ENCODE measurements around the gene VAMP1.
A peak's percentile ranks its signal among the peaks of the same experiment; 100 is the strongest.
"Not testable (repeated sequence)": the region's sequence is repeated elsewhere in the genome, so short reads cannot be mapped to it uniquely, and the experiment has no call there.

The VAMP1 gene

DNA sequence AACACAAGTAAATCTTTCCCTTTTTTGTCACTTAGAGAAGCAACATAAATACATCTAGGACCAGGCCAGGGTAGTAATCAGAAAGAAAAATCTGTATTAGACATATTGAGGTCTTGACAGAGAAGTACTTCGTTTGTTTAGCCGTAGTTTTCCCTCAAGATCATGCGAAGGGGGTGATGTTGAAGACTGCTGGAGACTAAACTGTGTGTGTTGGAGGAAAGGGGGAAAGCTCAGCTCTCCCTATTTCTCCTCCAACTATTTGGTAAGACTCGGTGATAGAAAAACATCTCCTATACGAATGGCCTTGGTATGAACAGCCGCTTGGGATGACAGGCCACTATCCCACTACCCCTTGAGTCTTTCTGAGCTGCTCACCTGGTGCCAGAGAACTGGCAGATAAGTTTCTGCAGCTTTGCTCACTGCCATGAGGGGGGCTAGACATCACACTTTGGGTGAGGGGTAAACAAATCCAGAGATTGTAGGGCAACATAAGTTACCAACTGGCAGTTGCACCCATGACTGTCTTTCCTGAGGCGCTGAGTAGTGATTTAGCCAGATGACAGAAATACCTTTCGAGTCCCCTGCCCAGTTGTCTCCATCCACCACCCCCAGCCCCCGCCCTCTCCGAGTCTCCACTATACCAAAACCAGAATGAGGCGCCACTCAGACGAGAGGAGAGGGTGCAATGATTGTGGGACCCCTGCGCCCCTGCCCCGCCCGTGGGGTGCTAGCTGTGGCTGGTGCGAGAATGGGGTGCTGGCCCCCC lies 685 bp downstream of the VAMP1 start:
- ATAC-seq: peak in 1 of 2 donors; percentile 0

DNA sequence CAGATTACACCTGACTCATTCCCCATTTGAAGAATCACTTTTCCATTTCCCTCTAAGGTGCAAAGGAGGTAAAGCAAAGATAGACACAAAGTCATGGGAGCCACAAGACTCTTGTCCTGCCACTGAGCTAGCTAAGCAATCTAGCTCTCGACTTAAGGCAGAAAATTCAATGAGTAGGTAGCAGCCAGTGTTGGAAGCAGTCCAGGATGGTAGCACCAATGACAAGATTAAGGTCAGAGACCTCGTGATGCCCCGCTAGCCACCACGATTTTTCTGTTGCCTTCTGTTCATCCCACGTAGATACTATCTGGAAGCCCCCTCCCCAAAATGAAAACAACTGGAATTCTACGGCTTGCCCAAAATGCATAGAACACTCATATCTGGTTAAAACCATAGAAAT lies 1.4 kb downstream of the VAMP1 start:
- no peak for ATAC-seq

DNA sequence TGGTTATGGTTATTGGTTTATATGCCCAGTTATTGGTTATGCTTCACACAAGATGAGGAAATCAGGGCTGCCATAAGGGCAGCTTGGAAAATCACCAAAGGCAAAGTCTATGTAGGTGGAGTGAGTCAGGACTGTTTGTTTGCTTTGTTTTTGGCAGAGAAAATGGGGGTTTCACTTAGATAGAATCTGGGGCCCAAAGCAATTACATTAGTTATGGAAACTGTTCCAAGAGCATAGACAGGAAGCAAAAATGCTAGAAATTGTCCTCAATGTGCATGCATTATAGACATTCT lies 2.2 kb downstream of the VAMP1 start:
- no peak for ATAC-seq

DNA sequence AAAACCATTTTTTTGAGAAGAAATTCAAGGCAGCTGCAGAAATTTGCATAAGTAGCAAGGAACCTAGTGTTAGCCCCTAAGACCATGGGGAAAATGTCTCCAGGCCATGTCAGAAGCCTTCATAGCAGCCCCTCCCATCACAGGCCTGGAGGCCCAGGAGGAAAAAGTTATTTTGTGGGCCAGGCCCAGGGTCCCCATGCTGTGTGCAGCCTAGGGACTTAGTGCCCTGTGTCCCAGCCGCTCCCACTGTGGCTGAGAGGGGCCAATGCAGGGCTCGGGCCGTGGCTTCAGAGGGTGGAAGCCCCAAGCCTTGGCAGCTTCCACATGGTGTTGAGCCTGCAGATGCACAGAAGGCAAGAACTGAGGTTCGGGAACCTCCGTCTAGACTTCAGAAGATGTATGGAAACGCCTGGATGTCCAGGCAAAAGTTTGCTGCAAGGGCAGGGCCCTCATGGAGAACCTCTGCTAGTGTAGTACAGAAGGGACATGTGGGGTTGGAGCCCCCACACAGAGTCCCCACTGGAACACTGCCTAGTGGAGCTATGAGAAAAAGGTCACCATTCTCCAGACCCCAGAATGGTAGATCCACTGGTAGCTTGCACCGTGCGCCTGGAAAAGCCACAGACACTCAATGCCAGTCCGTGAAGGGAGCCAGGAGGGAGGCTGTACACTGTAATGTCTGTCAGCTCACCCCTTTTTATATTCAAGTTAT lies 2.8 kb downstream of the VAMP1 start:
- not testable (repeated sequence) for ATAC-seq

DNA sequence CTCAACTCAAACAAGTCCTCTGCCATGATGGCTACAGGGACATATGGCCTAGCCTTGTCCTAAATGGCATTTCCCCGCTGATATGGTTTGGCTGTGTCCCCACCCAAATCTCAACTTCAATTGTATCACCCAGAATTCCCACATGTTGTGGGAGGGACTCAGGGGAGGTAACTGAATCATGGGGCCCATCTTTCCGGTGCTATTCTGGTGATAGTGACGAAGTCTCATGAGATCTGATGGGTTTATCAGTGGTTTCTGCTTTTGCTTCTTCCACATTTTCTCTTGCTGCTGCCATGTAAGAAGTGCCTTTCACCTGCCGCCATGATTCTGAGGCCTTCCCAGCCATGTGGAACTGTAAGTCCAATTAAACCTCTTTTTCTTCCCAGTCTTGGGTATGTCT lies 3.7 kb downstream of the VAMP1 start:
- ATAC-seq: not testable (repeated sequence)

DNA sequence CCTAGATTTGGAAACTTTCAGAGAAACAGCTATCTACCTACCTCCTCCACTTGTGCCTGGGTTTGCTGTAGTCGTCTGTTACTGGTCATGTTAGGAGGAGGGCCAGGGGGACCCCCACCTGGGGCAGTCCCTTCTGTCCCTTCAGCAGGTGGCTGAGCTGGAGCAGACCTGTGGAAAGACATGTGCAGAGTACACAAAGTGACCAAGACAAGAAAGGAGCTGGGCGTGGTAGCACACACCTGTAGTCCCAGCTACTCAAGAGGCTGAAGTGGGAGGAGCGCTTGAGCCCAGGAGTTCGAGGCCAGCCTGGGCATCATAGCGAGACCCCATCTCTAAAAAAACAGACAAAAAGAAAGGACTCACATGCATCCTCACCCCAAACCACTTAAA lies 4.3 kb downstream of the VAMP1 start:
- ATAC-seq: no peak

DNA sequence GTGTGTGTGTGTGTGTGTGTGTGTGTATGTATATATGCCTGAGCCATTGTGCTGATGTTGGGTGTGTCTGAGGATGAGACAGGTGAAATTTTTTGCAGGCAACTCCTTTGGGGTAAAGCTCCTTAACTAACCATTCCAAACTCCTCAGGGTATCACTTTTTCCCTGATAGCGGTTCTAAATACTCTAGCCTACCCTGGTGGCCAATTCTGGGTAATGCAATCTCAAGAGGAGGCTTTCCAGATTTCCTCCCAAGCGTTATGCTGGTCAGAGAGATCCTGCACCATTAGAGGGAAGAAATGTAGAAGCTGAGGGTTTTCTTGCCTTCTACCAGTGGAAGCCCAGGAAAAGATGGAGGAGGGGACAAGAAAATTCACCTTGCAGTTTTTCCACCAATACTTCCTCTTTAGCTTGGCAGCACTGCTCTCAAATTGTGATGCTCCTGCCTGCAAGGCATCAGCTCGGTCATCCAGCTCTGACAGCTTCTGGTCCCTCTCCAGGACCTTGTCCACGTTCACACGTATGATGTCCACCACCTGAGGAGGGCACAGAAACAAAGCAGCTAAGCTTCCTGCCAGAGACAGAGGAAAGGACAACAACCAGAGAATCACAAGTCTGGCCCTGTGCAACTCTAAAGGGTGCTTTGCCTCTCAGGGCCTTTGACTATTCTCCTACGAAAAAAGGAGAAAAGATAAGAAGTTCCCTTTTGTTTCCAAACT lies 4.9 kb downstream of the VAMP1 start:
- no peak for ATAC-seq

DNA sequence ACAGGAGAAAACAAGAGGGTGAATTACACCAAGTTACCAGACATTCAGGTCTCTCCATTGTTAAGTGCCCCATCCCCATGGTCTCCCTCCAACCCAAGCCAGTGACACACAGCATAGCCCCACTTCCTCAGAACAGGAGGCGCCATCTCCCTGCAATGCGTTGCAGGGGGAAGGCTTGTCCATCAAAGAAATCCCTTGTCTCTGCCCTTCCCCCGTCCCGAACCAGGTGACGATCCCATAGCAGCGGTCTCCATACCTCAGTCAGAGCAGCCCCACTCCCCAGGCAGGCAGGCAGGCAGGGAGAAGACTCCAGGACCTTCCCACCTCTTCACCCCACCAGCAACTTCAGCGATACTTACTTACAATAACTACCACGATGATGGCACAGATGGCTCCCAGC lies 5.9 kb downstream of the VAMP1 start:
- ATAC-seq: no peak

DNA sequence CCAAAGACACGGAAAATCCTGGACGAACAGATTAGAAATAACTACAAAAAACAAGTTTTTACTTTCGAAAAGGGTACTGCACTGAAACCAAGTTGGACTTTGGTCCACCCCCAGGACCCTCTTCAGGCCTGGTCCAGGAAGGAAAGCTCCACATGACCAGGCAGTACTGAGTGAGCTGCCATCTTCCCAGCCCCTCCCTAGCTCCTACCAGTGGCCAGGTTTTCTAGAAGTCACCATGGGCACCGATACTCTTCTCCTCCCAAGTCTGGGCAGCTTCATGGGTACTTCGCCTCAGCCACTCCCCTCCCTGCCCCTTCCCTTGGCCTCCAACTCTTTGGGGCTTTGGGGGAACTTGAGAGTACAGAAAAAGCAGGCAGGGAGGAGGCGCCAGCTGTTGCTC lies 6.6 kb downstream of the VAMP1 start:
- no peak for ATAC-seq

DNA sequence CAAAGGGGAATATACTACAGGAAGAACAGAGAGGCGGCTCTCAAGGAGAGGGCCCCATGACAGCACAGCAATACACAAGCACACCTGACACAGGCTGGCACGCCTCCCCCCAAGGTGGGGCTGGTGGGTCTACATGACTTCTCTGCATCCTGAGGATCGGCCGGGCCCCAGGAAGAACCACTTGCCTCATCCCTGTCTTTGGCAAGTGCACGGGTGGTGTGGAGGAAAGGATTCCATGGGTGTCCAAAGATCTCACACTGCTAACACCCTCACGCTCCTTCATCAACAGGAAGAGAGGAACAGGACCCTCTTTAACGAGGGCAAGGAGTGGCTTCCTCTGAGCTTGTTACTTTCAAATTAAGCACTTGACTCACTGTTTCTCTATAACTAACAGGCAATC lies 7.3 kb downstream of the VAMP1 start:
- ATAC-seq: no peak

DNA sequence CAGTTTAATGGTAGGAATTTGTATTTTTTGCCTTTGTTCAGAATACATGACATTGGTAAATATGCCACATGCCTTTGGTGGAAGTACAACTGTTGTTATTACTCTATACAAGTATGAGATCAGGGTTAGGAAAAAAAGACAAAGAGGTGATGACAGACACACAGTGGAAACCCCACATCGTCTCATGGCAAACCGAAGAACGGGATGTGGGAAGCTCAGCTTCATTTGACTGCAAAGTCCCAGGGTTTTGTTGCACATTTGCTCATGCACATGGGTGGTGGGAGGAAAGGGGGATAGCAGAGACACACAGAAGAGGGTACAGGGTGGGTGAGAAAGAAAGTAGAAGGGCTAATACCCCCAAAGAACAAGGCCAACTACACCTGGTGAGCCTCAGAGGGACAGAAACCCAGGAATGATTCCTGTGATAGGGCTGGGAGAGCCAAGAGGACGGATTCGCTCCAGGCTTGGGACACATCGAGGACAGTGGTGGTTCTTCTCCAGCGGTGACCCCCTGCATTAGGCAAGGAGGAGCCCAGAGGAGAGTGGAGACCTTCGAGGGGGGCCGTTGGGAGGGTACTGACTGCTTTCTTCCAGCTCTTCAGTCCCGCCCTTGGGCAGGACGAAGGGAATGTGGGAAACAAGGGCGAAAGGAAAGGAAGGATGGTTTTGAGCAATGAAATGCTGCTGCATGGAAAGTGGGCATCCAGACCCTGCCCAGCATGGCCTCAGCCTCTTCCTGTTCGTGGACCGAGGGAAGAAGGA lies 8.1 kb downstream of the VAMP1 start:
- ATAC-seq: peak; percentile 15 to 18

DNA sequence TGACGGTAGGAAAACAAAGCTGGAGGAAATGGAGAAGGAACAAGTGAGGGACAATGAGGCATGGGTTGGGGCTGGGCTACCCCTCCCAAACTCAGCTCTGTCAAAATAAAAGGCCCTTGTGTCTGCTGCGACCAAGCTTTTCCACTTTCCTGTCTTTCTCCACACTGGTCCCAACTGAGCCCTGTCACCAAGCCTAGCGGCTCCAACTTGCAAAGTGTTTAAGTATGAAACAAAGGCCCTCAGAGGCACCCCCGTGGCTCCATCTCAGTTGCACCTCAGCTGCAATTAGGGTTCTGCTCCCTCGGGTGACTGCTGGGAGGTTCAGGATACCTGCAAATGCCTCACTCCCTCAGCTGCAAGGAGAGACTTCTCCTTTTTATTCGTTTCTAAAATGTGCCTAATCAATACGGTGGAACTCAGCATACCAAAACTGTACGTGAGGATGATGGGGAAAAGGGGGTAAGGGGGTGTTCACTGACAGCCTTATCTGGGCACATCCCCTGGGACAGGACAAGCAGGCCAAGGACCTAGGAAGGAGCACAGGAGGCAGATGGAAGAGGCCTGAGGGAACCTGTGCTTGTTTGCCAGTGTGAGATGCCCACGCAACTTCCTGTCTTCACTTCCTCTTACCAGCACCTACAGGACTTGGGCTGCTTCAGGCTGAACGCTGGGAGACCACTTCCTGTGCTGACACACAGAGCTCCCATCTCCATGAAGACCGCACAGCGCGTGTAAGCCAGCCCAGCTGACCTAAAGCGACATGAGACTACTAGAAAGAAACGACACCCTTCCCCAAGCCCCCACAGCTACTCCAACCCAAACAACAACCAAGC lies 8.9 kb downstream of the VAMP1 start:
- peak; percentile 88 to 89 for ATAC-seq

DNA sequence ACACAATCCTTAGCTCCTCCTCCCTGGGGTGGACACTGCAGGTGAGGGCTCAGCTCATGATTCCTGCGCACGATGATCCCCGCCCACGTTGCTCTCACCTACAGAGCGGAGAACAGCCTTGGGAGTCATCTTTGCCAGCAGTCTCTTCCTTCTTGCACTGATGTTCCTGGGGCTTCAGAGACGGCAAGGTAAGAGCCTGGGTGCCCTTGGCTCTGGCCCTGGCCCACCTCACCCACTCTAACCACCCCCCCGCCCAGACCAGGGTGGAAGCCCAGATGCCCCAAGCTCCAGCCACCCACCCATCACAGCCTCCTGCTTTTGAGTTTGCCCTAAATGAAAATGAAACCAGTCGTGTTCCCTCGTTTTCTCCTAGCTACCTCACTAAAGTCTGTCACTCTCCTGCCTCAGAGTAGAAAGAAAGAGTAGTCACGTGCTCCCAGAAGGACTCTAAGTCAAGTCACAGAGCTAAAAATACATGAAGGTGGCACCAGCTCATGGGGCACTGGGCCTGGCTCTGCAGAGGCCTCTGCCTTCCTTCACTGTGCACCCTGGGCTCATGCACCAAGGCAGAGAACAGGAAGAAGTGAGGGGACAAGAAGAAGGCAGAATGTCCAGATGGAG lies 9.6 kb downstream of the VAMP1 start:
- peak; percentile 55 to 64 for ATAC-seq

DNA sequence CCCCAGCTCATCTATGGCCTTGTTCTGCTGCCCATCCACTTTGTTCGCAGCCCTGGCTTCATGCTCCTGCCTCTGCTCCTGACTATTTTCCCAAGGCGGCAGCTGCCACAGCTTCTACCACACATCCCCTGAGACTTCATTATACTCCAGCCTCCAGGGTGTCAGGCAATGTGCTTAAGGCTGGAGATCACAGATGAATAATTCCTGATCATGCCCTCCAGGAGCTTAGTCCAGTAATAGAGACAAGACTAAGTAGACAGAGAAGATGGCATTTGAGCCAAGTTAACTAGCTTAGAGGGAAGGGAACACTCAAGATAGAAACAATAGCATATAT lies 11.5 kb downstream of the VAMP1 start:
- ATAC-seq: no peak

DNA sequence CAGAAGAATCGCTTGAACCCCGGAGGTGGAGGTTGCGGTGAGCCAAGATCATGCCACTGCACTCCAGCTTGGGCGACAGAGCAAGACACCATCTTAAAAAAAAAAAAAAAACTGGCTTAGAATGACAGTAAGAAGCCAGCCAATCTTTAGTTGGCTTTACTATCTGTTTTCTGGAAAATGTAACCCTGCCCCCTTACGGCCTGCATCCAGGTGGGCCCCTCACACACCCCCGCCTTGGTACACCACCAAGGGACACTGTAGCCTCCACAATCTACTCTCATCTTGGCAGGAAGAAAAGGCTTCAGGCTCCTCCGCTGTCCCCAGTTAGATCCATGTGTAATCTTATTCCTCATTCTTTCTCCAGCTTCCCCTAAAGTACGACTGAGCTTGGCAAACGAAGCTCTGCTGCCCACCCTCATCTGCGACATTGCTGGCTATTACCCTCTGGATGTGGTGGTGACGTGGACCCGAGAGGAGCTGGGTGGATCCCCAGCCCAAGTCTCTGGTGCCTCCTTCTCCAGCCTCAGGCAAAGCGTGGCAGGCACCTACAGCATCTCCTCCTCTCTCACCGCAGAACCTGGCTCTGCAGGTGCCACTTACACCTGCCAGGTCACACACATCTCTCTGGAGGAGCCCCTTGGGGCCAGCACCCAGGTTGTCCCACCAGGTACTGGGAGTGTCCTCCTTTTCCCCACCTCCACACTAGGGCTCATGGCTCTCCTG lies 12.0 kb downstream of the VAMP1 start:
- no peak for ATAC-seq

DNA sequence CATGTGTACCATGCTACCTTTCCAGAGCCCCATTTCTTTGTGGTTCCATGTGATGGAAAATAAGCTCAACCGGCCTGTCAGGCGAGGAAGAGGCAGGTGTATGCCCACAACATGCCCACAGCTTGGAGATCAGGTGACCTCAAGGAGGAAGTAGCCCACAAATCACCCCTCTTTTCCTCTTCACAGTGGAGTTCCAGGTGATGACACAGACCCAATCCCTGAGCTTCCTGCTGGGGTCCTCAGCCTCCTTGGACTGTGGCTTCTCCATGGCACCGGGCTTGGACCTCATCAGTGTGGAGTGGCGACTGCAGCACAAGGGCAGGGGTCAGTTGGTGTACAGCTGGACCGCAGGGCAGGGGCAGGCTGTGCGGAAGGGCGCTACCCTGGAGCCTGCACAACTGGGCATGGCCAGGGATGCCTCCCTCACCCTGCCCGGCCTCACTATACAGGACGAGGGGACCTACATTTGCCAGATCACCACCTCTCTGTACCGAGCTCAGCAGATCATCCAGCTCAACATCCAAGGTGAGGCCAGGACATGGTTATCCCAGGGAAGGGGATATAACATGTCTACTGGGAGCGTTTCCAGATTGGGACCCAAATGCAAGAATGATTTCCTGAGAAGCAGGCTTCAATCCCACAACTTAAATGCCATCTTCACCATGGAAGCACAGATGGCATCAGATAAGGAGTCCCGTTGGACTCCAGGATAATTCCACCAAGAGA lies 13.1 kb downstream of the VAMP1 start:
- no peak for ATAC-seq

DNA sequence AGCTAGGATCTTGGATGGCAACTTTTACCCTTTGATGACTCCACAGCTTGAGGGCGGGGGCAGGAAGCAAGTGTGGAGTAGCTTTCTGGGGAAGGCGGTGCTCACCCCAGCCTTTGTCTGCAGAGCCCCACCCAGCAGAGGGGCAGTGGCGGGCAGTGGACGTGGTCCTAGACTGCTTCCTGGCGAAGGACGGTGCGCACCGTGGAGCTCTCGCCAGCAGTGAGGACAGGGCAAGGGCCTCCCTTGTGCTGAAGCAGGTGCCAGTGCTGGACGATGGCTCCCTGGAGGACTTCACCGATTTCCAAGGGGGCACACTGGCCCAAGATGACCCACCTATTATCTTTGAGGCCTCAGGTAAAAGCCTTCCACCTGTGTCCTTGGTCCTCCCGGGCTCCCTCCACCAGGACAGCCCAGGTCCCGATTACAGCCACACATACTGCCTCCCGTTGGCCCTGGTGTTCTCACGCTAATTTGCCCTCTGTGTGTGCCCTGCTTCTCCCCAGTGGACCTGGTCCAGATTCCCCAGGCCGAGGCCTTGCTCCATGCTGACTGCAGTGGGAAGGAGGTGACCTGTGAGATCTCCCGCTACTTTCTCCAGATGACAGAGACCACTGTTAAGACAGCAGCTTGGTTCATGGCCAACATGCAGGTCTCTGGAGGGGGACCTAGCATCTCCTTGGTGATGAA lies 17.4 kb downstream of the VAMP1 start:
- ATAC-seq: no peak

DNA sequence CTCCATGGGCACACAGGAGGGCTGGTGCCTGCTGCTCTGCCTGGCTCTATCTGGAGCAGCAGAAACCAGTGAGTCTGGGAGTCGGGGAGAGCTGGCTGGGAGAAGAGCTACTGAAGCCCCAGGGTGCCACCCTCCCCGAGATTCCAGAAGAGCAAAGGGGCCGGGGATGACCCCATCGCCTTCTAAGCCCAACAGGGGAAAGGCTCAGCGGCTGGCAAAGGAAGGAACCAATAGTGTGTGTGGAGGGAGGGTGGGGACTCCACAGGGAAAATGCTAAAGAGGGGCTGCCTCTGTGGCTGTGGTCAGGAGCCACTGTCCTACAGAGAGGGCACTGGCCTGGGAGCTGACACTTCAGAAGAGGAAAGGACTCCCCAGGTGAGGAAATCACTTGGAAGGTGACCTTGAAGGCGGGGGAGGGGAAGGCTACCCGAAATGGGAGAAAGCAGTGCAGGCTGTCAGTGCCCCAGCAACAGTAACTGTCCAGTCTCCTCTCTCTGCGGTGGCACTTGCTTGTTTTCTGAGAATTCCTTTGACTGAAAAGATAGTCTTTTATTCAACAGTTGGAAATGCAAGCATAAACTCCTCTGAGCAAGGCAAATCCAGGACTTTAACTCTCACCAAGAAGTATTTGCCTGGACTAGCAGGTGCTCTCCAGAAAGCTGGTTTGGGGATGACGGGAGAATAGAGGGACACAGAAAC lies 18.1 kb downstream of the VAMP1 start:
- ATAC-seq: no peak
